Measurements from ENCODE around the gene ATP6V1F.

ATP6V1F gene

DNA sequence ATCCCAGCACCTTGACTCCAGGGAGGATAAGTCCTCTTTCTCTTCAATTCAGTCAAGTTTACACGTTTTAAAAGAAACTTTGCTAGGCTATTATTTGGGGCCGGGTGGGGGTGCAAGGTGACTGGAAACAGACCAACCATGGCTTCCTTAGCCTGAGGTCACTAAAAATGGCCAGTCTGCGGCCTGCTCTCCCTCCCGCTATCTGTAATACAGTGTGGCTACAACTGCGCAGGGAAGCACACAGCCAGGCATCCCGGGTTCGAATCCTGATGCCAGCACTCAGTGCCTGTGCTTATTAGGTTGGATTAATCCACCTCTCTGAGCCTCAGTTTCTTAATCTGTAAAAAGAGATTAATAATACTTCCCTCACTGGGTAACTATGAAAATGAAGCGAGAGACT lies 19.5 kb downstream of the ATP6V1F start:
- Histone ChIP-seq H3F3A (ENCODE audit: control insufficient read depth, insufficient read depth) (no peaks in the 10 kb centered on the region), H3K79me2 (ENCODE audit: control insufficient read depth, low read length) (no peaks in the 10 kb centered on the region), H4K20me1 (ENCODE audit: control insufficient read depth, insufficient read depth, low read depth, low read length) (no peaks in the 10 kb centered on the region), H3K27me3 (ENCODE audit: control insufficient read depth, low read length) (no peaks in the 10 kb centered on the region), H3K27ac (ENCODE audit: low read depth, low read length) (no peak overlapping the region), H3K9me2 (replicated peaks; ENCODE audit: control insufficient read depth, low read length) (no peaks in the 10 kb centered on the region), H3K9me3 (ENCODE audit: control insufficient read depth, insufficient read depth, low read length) (no peaks in the 10 kb centered on the region), H3K4me2 (ENCODE audit: low read length) (no peak overlapping the region), H3K4me1 (ENCODE audit: control insufficient read depth, low read length) (peaks cover 9% of the 10 kb centered on the region), H3K4me3 (ENCODE audit: low read length) (no peak overlapping the region), H3K36me3 (ENCODE audit: control insufficient read depth, low read length) (no peaks in the 10 kb centered on the region)
- TF ChIP-seq, protein P1, sequence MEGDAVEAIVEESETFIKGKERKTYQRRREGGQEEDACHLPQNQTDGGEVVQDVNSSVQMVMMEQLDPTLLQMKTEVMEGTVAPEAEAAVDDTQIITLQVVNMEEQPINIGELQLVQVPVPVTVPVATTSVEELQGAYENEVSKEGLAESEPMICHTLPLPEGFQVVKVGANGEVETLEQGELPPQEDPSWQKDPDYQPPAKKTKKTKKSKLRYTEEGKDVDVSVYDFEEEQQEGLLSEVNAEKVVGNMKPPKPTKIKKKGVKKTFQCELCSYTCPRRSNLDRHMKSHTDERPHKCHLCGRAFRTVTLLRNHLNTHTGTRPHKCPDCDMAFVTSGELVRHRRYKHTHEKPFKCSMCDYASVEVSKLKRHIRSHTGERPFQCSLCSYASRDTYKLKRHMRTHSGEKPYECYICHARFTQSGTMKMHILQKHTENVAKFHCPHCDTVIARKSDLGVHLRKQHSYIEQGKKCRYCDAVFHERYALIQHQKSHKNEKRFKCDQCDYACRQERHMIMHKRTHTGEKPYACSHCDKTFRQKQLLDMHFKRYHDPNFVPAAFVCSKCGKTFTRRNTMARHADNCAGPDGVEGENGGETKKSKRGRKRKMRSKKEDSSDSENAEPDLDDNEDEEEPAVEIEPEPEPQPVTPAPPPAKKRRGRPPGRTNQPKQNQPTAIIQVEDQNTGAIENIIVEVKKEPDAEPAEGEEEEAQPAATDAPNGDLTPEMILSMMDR (IDR thresholded peaks at IDR 0.05; ENCODE audit: low read depth, low read length, poor library complexity, severe bottlenecking), result no peak
- TF ChIP-seq EZH2phosphoT487 (IDR thresholded peaks at IDR 0.05; ENCODE audit: borderline replicate concordance, low read length), result no peak

DNA sequence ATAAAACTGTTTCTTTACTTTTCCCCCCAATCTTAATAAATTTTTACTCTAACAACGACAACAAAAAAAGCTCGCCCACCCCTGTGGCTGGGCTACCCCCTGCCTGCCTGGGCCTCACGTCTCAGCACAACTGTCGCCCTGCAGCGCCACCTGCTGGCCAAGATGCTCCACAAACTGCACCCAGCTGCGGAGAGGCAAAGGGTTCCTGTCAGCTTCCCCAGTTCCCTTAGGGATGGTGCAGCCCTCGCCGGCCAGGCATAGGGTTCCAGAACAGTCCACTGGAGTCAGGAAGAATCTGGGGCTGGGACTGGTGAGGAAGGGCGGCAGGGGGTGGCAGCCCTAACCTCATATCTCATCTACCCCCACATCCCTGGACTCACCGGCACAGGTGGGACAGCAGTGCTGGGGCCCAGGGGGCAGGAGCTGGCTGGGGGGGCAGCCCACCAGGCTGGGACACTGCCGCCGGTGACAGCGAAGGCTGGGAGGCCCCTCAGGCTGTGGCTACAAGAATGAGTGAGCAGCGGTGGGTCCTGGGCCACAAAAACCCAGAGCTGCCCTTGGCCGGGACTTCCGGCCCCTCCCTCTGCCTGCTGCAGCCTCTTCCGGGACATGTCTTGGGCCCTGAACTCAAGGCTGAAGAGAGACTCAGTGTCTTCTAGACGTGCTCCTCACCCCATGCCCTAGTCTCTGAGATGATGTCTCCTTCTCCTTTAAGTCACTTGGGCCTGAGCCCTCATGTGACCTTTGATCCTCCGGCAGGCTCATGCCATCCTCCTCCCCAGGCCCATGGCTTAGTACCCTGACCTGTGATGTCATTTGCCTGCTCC lies 21.2 kb downstream of the ATP6V1F start:
- H3K4me2 ChIP-seq (ENCODE audit: low read length), result peak overlapping the region; percentile 73
- TF ChIP-seq, protein P1 (IDR thresholded peaks at IDR 0.05; ENCODE audit: low read depth, low read length, poor library complexity, severe bottlenecking), result peak; percentile 100
- TF ChIP-seq EZH2phosphoT487 (IDR thresholded peaks at IDR 0.05; ENCODE audit: borderline replicate concordance, low read length), result no peak
- H3K4me3 ChIP-seq (ENCODE audit: low read length), result peak overlapping the region; percentile 73
- no peaks in the 10 kb centered on the region for H4K20me1 ChIP-seq (ENCODE audit: control insufficient read depth, insufficient read depth, low read depth, low read length)
- H3F3A ChIP-seq (ENCODE audit: control insufficient read depth, insufficient read depth), result no peaks in the 10 kb centered on the region
- no peaks in the 10 kb centered on the region for H3K36me3 ChIP-seq (ENCODE audit: control insufficient read depth, low read length)
- no peaks in the 10 kb centered on the region for H3K9me2 ChIP-seq (replicated peaks; ENCODE audit: control insufficient read depth, low read length)
- peak overlapping the region; percentile 13; the same call in 1 of the 2 replicates for H3K27ac ChIP-seq (ENCODE audit: low read depth, low read length)
- H3K27me3 ChIP-seq (ENCODE audit: control insufficient read depth, low read length), result peaks cover 8% of the 10 kb centered on the region
- peaks cover 9% of the 10 kb centered on the region for H3K4me1 ChIP-seq (ENCODE audit: control insufficient read depth, low read length)
- H3K9me3 ChIP-seq (ENCODE audit: control insufficient read depth, insufficient read depth, low read length), result 0 out of 2 replicates have a peak, but pooled peaks cover 3% of the 10 kb centered on the region
- no peaks in the 10 kb centered on the region for H3K79me2 ChIP-seq (ENCODE audit: control insufficient read depth, low read length)

- peaks cover 4% of the 10 kb centered on the region; the same call in 1 of the 2 replicates for H3F3A ChIP-seq (ENCODE audit: control insufficient read depth, insufficient read depth)
- H3K4me1 ChIP-seq (ENCODE audit: control insufficient read depth, low read length), result peaks cover 9% of the 10 kb centered on the region
- no peak overlapping the region for H3K4me2 ChIP-seq (ENCODE audit: low read length)
- no peaks in the 10 kb centered on the region for H3K9me2 ChIP-seq (replicated peaks; ENCODE audit: control insufficient read depth, low read length)
- H3K9me3 ChIP-seq (ENCODE audit: control insufficient read depth, insufficient read depth, low read length), result 0 out of 2 replicates have a peak, but pooled peaks cover 3% of the 10 kb centered on the region
- TF ChIP-seq, protein P1 (IDR thresholded peaks at IDR 0.05; ENCODE audit: low read depth, low read length, poor library complexity, severe bottlenecking), result no peak
- TF ChIP-seq EZH2phosphoT487 (IDR thresholded peaks at IDR 0.05; ENCODE audit: borderline replicate concordance, low read length), result no peak
- H3K27ac ChIP-seq (ENCODE audit: low read depth, low read length), result no peak overlapping the region
- H4K20me1 ChIP-seq (ENCODE audit: control insufficient read depth, insufficient read depth, low read depth, low read length), result no peaks in the 10 kb centered on the region
- no peaks in the 10 kb centered on the region for H3K36me3 ChIP-seq (ENCODE audit: control insufficient read depth, low read length)
- H3K79me2 ChIP-seq (ENCODE audit: control insufficient read depth, low read length), result no peaks in the 10 kb centered on the region
- no peak overlapping the region; the same call in 1 of the 2 replicates for H3K4me3 ChIP-seq (ENCODE audit: low read length)
- H3K27me3 ChIP-seq (ENCODE audit: control insufficient read depth, low read length), result peaks cover 15% of the 10 kb centered on the region
Observed at GRCh38 chr7:128884561-128885369, 22.1 kb downstream of the ATP6V1F start.
